ENCODE data around the gene CCDC160.

- no peak for TF ChIP-seq ZNF384 (IDR thresholded peaks at IDR 0.05)
- no peak for TF ChIP-seq LEF1 (IDR thresholded peaks at IDR 0.05; ENCODE audit: borderline replicate concordance)
- no peak for TF ChIP-seq TARDBP (IDR thresholded peaks at IDR 0.05)
- no peak for TF ChIP-seq ELF4 (IDR thresholded peaks at IDR 0.05)
- TF ChIP-seq ARNT (IDR thresholded peaks at IDR 0.05) = no peak
- TF ChIP-seq SUZ12 (IDR thresholded peaks at IDR 0.05) = no peak
- TF ChIP-seq FOXM1 (IDR thresholded peaks at IDR 0.05; ENCODE audit: borderline replicate concordance) = no peak
- TF ChIP-seq BHLHE40 (IDR thresholded peaks at IDR 0.05; ENCODE audit: borderline replicate concordance) = no peak
- no peak for TF ChIP-seq FOXK2 (IDR thresholded peaks at IDR 0.05)
- no peak for TF ChIP-seq L3MBTL2 (conservative IDR thresholded peaks at IDR 0.05)
- TF ChIP-seq FOXA1 (IDR thresholded peaks at IDR 0.05) = no peak
- TF ChIP-seq HDGF (IDR thresholded peaks at IDR 0.05; ENCODE audit: borderline replicate concordance) = no peak
Observed at GRCh38 chrX:134244043-134244442, 7.1 kb downstream of the CCDC160 start.
